K562 (cell line): ENCODE data around the gene CNOT6. TPM values are rescaled to one million over a fixed set of nuclear protein-coding genes. Genes with fewer than 3 reads are reported as not detected.

ENCODE experiments used
- ATAC-seq: fragments of 200-7000 bp; cut with Tn5 transposase; 3 replicates; pipeline ENCODE4 v1.9.1; 2020; ENCODE audit warnings: moderate library complexity
- BruUV-seq: library from RNA; stranded (reverse); fragments of 400-500 nt; replicated peaks from 2 replicates; lab custom pipeline; 2021; lab: Mats Ljungman, UMichigan
- CTCF ChIA-PET: fragments of 300-600 bp; formaldehyde crosslinking; extraction: SDS; loops from one replicate; lab custom pipeline; 2021; ENCODE audit warnings: low intra/inter-chr PET ratio; lab: Yijun Ruan, JAX
- POLR2A ChIA-PET: fragments of 300-600, 350-650 bp; sonication (Branson Sonifier 250); formaldehyde crosslinking; extraction: SDS; loops from one replicate; lab custom pipeline; 2021; ENCODE audit warnings: antibody characterized with exemption, inconsistent platforms; lab: Yijun Ruan, JAX
- DNase-seq, 4 experiments: peaks; one replicate each; pipeline versions ENCODE4 v3.0.0 to v3.0.0-alpha.2; 2011 to 2018; ENCODE audit warnings: low spot score in 3 of 4, mixed read lengths in 3 of 4; ENCODE audit errors: extremely low read depth in 1 of 4
- FAIRE-seq: peaks from 2 replicates; lab custom pipeline; 2011; peaks lifted over from hg19 to GRCh38; lab: Jason Lieb, UNC
- H2AFZ ChIP-seq: 2 replicates; pipeline ENCODE4 v1.6.0; 2011; ENCODE audit warnings: low read depth, low read length, control low read depth, inconsistent platforms
- H3K27ac ChIP-seq: fragments of 200-600 bp; 3 replicates; pipeline ENCODE4 v1.8.0; 2011; ENCODE audit warnings: low read depth, mild to moderate bottlenecking, control low read depth, inconsistent platforms, low read length, moderate library complexity, mixed read lengths; ENCODE audit errors: extremely low read depth
- H3K27me3 ChIP-seq, 2 experiments: fragments of 300-600 bp in 1 of 2; 2 replicates in 1 of 2; 3 replicates in 1 of 2; pipeline versions ENCODE4 v1.6.0 to v1.8.0; 2011; ENCODE audit warnings: inconsistent platforms in 2 of 2, low read length in 2 of 2, mild to moderate bottlenecking in 1 of 2, mixed read lengths in 1 of 2, moderate library complexity in 1 of 2; ENCODE audit not compliant: control insufficient read depth in 2 of 2, insufficient read depth in 2 of 2
- H3K36me3 ChIP-seq: fragments of 300-600 bp; 3 replicates; pipeline ENCODE4 v1.8.0; 2011; ENCODE audit warnings: mild to moderate bottlenecking, low read length, inconsistent platforms; ENCODE audit not compliant: control insufficient read depth, insufficient read depth
- H3K4me1 ChIP-seq, 2 experiments: fragments of 200-600 bp in 1 of 2; replicated peaks in 1 of 2; 2 replicates in 1 of 2; 3 replicates in 1 of 2; pipeline versions ENCODE4 v1.5.1 to v1.8.0; 2011; ENCODE audit warnings: inconsistent platforms in 2 of 2, low read length in 2 of 2, mild to moderate bottlenecking in 1 of 2, mixed read lengths in 1 of 2, moderate library complexity in 1 of 2; ENCODE audit not compliant: control insufficient read depth in 2 of 2, insufficient read depth in 2 of 2
- H3K4me2 ChIP-seq: 2 replicates; pipeline ENCODE4 v1.6.1; 2011; ENCODE audit warnings: low read length, control low read depth, inconsistent platforms, mixed read lengths; ENCODE audit not compliant: insufficient read depth
- H3K4me3 ChIP-seq: fragments of 200-600 bp; sonication (generic), shearing (Covaris generic); 2 replicates; pipeline ENCODE4 v1.5.1; 2016; ENCODE audit warnings: control low read depth, inconsistent platforms
- H3K79me2 ChIP-seq: fragments of 200-600 bp; 3 replicates; pipeline ENCODE4 v1.8.0; 2011; ENCODE audit warnings: low read length, inconsistent platforms; ENCODE audit not compliant: control insufficient read depth, insufficient read depth
- H3K9ac ChIP-seq, 2 experiments: 2 replicates each; pipeline versions ENCODE4 v1.6.0 to v1.6.1; 2011; ENCODE audit warnings: low read depth in 2 of 2, low read length in 2 of 2, control low read depth in 1 of 2, inconsistent platforms in 1 of 2, mild to moderate bottlenecking in 1 of 2, mixed read lengths in 1 of 2; ENCODE audit not compliant: insufficient read depth in 1 of 2
- H3K9me1 ChIP-seq: one replicate; pipeline ENCODE4 v1.6.0; 2011; ENCODE audit warnings: inconsistent platforms, mild to moderate bottlenecking, low read length, moderate library complexity; ENCODE audit not compliant: control insufficient read depth, insufficient read depth
- H3K9me3 ChIP-seq: replicated peaks from 2 replicates; pipeline ENCODE4 v1.5.1; 2011; ENCODE audit warnings: low read depth, low read length, inconsistent platforms; ENCODE audit not compliant: control insufficient read depth, insufficient read depth
- H4K20me1 ChIP-seq: replicated peaks from 2 replicates; pipeline ENCODE4 v1.6.1; 2011; ENCODE audit warnings: low read length, inconsistent platforms, mixed read lengths; ENCODE audit not compliant: control insufficient read depth, insufficient read depth
- JUNB ChIP-seq: fragments of 450-650 bp; formaldehyde crosslinking; conservative IDR thresholded peaks from 2 replicates; pipeline ENCODE4 v1.4.0; 2020; ENCODE audit warnings: mild to moderate bottlenecking
- NFE2 ChIP-seq: IDR thresholded peaks from 2 replicates; pipeline ENCODE4 v1.6.1; 2014; ENCODE audit warnings: antibody characterized with exemption, low read depth
- SMARCB1 ChIP-seq: IDR thresholded peaks from 2 replicates; pipeline ENCODE4 v1.6.1; 2011; ENCODE audit warnings: improper control_type of control experiment, low read depth; ENCODE audit not compliant: insufficient read length
- SNRNP70 ChIP-seq: fragments of 200-400 bp; formaldehyde crosslinking; optimal IDR thresholded peaks from 2 replicates; pipeline ENCODE3; 2017; ENCODE audit warnings: low read depth, low read length
- ZNF780A ChIP-seq: fragments of 250-450 bp; sonication (Bioruptor Pico); IDR thresholded peaks from 2 replicates; pipeline ENCODE4 v1.5.0; 2021; ENCODE audit warnings: mild to moderate bottlenecking
- ZSCAN29 ChIP-seq: fragments of 450-650 bp; IDR thresholded peaks from 2 replicates; pipeline ENCODE4 v1.6.1; 2017
- WGBS: fragments of 100-300 bp; shearing (Covaris generic); methylation state at CpG from one replicate; pipeline ENCODE4 v1.1.6; 2016; ENCODE audit warnings: low coverage, mixed read lengths; ENCODE audit not compliant: insufficient coverage; ENCODE audit errors: missing lambda C conversion rate; 5-methylcytosine and 5-hydroxymethylcytosine counted together
- in situ Hi-C: fragments of 300-500 bp; cut with MboI; formaldehyde crosslinking; loops from 4 replicates; pipeline ENCODE4 v1.15.0; 2018; ENCODE audit warnings: inconsistent platforms, mixed read lengths
- intact Hi-C: fragments of 100-400 bp; cut with micrococcal nuclease; formaldehyde crosslinking; loops from 2 replicates; pipeline ENCODE4 v1.14.2; 2022
- polyA plus RNA-seq, 8 experiments: library from polyadenylated mRNA; depleted of rRNA in 4 of 8; stranded (reverse) in 5 of 8; unstranded in 3 of 8; fragments of >200 nt; fragmentation: Nextera tagmentation in 2 of 8; fragmentation: Illumina TruSeq in 1 of 8; extraction: Ambion mirVana in 2 of 8; extraction: Trizol in 1 of 8; gene quantifications; 2 replicates each; pipeline versions ENCODE4 v1.2.1 to v1.2.3, GENCODE V29; 2011 to 2014; ENCODE audit warnings: inconsistent platforms in 1 of 8, missing spikeins in 1 of 8
- total RNA-seq, 7 experiments: library from RNA; depleted of rRNA in 6 of 7; stranded (reverse); fragments of >200 nt in 6 of 7; fragmentation: Illumina TruSeq in 2 of 7; extraction: Trizol in 2 of 7; gene quantifications; 2 replicates each; pipeline versions ENCODE4 v1.2.1 to v1.2.3, GENCODE V29; 2011 to 2021; ENCODE audit warnings: low replicate concordance in 1 of 7
- TF ChIP-seq, protein P1 (sequence below): fragments of 450-650 bp; IDR thresholded peaks from 2 replicates; pipeline ENCODE4 v1.6.1; 2016; ENCODE audit warnings: low read depth

CNOT6 gene
- total and polyA plus RNA-seq, 9 of the 15 experiments (the other 6 are each of a cell fraction or from before 2014, with no cell fraction given): 4.9 to 32.4 (median 14.0) TPM

DNA sequence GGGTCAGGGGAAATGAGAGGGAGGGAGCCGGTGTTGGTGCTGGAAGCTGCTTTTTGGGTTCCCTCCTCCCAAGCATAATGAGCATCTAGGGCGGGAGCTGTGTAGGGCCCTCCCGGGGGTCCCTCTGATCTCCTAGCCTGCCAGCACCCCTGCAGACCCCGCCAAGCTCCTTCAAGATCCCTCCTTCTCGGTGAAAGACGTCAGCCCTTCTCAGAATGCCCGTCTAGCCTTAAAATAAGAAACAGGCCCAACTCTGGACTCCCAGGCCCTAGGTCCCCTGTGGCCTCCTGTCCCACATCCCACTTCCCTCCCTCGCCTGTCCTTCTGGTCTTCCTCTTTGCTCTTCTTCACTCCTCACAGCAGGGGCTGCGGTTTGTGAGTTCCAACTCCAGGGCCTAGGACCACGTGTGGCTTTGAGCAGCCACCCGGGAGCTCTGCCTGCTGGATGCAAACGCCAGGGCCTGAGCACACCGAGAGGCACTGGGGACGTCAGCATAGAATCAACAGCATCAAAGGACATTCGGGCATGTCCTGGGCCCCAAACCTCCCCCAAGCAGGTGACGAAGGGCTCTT is 105.9 kb downstream of the CNOT6 start:
- peak in 1 of 4 experiments; percentile 5 for DNase-seq
- TF ChIP-seq SNRNP70 (no peak), NFE2 (no peak)
- Histone ChIP-seq H3K27me3 (peaks cover 0 to 7% of the 10 kb centered on the region in 2 experiments; a peak in 2 of 5 replicates), H3K4me3 (no peak overlapping the region), H3K27ac (no peak overlapping the region), H2AFZ (peak overlapping the region; percentile 33; the same call in 1 of the 2 replicates), H3K4me1 (peaks cover under 1 to 55% of the 10 kb centered on the region in 2 experiments; a peak in 4 of 5 replicates), H3K9me1 (no peaks in the 10 kb centered on the region), H3K4me2 (no peak overlapping the region), H3K9ac (no peak overlapping the region), H3K36me3 (no peaks in the 10 kb centered on the region), H3K9me3 (no peaks in the 10 kb centered on the region), H4K20me1 (no peaks in the 10 kb centered on the region), H3K79me2 (no peaks in the 10 kb centered on the region)
- ATAC-seq: no peak
- CTCF ChIA-PET: interaction anchor here (0.6 kb wide), 1 partner anchor 20 kb away, joined by 3 read pairs; no protein-coding TSS in a partner anchor
- WGBS: 47% methylated on average over 15 of the region's 16 CpGs
- no peak for FAIRE-seq
- POLR2A ChIA-PET: no interaction called here
- in situ Hi-C loops: no loop called here
- intact Hi-C loops: loop anchor here (10.0 kb wide), 2 partner anchors 45 to 395 kb away; partner anchors contain the start of gene RASGEF1C
- BruUV-seq: no TSS peak

DNA sequence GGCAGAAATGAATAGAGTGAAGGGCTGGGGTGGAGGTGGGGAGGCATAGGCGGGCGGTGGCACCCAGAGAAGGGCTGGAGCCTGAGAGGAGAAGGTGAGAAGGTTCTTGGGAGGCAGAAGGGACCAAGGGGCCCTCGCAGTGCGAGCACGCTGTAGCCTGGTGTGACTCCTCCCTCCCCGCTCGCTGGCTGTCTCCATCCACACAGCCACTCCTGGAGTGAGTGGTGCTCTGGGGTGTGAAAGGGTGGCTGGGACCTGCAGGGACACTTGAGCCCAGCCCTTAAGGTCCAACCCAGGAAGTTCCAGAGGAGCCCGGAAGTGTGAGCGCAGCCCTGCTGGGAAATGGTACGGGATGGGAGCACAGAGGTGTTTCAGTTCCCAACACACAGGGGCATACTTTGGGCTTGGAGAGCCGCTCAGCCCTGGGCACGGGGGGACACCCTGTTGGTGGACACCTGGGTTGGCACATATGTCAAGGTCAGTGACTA is 106.4 kb downstream of the CNOT6 start:
- DNase-seq (peak in 1 of 4 experiments; percentile 9), ATAC-seq (no peak), FAIRE-seq (no peak)
- WGBS: 54% methylated on average over 10 of the region's 12 CpGs
- Histone ChIP-seq H3K4me3 (no peak overlapping the region), H3K9me3 (no peaks in the 10 kb centered on the region), H3K9ac (no peak overlapping the region), H4K20me1 (no peaks in the 10 kb centered on the region), H3K27ac (no peak overlapping the region), H3K4me1 (peaks cover 0 to 49% of the 10 kb centered on the region in 2 experiments; a peak in 4 of 5 replicates), H3K36me3 (no peaks in the 10 kb centered on the region), H3K27me3 (peaks cover 0 to 7% of the 10 kb centered on the region in 2 experiments; a peak in 2 of 5 replicates), H2AFZ (peak overlapping the region; percentile 16; the same call in 1 of the 2 replicates), H3K4me2 (no peak overlapping the region), H3K79me2 (no peaks in the 10 kb centered on the region), H3K9me1 (no peaks in the 10 kb centered on the region)
- no TSS peak for BruUV-seq
- in situ Hi-C loops (no loop called here), intact Hi-C loops (loop anchor here (10.0 kb wide), 2 partner anchors 46 to 396 kb away; partner anchors contain the start of gene RASGEF1C)
- POLR2A ChIA-PET: no interaction called here
- CTCF ChIA-PET: interaction anchor here (0.6 kb wide), 1 partner anchor 20 kb away, joined by 3 read pairs; no protein-coding TSS in a partner anchor
- TF ChIP-seq ZNF780A (no peak), JUNB (no peak), SMARCB1 (no peak), ZSCAN29 (no peak)
- TF ChIP-seq, protein P1, sequence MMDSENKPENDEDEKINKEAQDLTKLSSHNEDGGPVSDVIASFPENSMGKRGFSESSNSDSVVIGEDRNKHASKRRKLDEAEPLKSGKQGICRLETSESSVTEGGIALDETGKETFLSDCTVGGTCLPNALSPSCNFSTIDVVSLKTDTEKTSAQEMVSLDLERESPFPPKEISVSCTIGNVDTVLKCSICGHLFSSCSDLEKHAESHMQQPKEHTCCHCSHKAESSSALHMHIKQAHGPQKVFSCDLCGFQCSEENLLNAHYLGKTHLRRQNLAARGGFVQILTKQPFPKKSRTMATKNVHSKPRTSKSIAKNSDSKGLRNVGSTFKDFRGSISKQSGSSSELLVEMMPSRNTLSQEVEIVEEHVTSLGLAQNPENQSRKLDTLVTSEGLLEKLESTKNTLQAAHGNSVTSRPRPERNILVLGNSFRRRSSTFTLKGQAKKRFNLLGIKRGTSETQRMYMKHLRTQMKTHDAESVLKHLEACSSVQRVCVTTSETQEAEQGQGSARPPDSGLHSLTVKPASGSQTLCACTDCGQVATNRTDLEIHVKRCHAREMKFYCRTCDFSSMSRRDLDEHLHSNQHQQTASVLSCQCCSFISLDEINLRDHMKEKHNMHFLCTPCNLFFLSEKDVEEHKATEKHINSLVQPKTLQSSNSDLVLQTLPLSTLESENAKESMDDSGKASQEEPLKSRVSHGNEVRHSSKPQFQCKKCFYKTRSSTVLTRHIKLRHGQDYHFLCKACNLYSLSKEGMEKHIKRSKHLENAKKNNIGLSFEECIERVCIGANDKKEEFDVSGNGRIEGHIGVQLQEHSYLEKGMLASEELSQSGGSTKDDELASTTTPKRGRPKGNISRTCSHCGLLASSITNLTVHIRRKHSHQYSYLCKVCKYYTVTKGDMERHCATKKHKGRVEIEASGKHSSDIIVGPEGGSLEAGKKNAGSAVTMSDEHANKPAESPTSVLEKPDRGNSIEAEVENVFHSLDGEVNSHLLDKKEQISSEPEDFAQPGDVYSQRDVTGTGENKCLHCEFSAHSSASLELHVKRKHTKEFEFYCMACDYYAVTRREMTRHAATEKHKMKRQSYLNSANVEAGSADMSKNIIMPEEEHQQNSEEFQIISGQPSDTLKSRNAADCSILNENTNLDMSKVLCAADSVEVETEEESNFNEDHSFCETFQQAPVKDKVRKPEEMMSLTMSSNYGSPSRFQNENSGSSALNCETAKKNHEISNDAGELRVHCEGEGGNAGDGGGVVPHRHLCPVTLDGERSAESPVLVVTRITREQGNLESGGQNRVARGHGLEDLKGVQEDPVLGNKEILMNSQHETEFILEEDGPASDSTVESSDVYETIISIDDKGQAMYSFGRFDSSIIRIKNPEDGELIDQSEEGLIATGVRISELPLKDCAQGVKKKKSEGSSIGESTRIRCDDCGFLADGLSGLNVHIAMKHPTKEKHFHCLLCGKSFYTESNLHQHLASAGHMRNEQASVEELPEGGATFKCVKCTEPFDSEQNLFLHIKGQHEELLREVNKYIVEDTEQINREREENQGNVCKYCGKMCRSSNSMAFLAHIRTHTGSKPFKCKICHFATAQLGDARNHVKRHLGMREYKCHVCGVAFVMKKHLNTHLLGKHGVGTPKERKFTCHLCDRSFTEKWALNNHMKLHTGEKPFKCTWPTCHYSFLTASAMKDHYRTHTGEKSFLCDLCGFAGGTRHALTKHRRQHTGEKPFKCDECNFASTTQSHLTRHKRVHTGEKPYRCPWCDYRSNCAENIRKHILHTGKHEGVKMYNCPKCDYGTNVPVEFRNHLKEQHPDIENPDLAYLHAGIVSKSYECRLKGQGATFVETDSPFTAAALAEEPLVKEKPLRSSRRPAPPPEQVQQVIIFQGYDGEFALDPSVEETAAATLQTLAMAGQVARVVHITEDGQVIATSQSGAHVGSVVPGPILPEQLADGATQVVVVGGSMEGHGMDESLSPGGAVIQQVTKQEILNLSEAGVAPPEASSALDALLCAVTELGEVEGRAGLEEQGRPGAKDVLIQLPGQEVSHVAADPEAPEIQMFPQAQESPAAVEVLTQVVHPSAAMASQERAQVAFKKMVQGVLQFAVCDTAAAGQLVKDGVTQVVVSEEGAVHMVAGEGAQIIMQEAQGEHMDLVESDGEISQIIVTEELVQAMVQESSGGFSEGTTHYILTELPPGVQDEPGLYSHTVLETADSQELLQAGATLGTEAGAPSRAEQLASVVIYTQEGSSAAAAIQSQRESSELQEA: no peak
